GM23338 (cell line): ENCODE data around the gene ZNRF2.

ENCODE experiments used
- EZH2 ChIP-seq: fragments of 200-600 bp; sonication (generic); IDR thresholded peaks from one replicate; pipeline ENCODE4 v1.8.0; 2017; ENCODE audit warnings: antibody characterized with exemption, mild to moderate bottlenecking, low read depth; ENCODE audit not compliant: unreplicated experiment
- JUNB ChIP-seq: IDR thresholded peaks from one replicate; pipeline ENCODE4 v1.6.1; 2016; ENCODE audit warnings: antibody characterized with exemption; ENCODE audit not compliant: unreplicated experiment
- NANOG ChIP-seq: IDR thresholded peaks from 2 replicates; pipeline ENCODE4 v1.6.1; 2016; ENCODE audit warnings: antibody characterized with exemption, borderline replicate concordance
- POLR2AphosphoS5 ChIP-seq: IDR thresholded peaks from 2 replicates; pipeline ENCODE4 v1.6.1; 2016; ENCODE audit warnings: antibody characterized with exemption, low read depth
- TF ChIP-seq, protein P1 (sequence below), 2 experiments: fragments of 200-600 bp in 1 of 2; sonication (generic) in 1 of 2; conservative IDR thresholded peaks; 2 replicates each; pipeline versions ENCODE4 v1.5.1 to v1.6.1; 2016 to 2017; ENCODE audit warnings: antibody characterized with exemption in 2 of 2, low read depth in 2 of 2, mild to moderate bottlenecking in 2 of 2, moderate library complexity in 1 of 2
- TF ChIP-seq, protein P2 (sequence below): IDR thresholded peaks from 2 replicates; pipeline ENCODE4 v1.6.1; 2016; ENCODE audit warnings: antibody characterized with exemption
- TF ChIP-seq, protein P3 (sequence below): IDR thresholded peaks from one replicate; pipeline ENCODE4 v1.6.1; 2018; ENCODE audit warnings: antibody characterized with exemption; ENCODE audit not compliant: unreplicated experiment
- TF ChIP-seq, protein P4 (sequence below): fragments of 250-450 bp; sonication (Bioruptor Pico); IDR thresholded peaks from 2 replicates; pipeline ENCODE4 v1.5.0; 2020; ENCODE audit warnings: mild to moderate bottlenecking, moderate library complexity

DNA sequence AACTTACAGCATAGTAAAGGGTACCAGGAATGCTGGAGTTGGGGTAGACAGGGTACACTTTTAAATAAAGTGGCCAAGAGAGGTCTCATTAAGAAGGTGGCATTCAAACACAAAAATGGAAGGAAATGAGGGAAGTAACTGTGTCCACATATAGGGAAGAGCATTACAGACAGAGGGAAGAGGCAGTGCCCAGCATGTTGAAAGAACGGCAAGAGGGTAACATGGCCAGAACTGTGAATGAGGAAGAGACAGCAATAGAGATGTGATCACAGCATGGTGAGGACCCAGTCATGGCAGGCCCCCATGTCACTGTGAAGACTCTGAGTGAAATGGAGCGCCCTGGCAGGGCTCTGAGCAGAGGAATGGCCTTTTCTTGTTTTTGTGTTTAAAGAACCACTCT lies 35.1 kb upstream of the ZNRF2 start:
- TF ChIP-seq, protein P1, sequence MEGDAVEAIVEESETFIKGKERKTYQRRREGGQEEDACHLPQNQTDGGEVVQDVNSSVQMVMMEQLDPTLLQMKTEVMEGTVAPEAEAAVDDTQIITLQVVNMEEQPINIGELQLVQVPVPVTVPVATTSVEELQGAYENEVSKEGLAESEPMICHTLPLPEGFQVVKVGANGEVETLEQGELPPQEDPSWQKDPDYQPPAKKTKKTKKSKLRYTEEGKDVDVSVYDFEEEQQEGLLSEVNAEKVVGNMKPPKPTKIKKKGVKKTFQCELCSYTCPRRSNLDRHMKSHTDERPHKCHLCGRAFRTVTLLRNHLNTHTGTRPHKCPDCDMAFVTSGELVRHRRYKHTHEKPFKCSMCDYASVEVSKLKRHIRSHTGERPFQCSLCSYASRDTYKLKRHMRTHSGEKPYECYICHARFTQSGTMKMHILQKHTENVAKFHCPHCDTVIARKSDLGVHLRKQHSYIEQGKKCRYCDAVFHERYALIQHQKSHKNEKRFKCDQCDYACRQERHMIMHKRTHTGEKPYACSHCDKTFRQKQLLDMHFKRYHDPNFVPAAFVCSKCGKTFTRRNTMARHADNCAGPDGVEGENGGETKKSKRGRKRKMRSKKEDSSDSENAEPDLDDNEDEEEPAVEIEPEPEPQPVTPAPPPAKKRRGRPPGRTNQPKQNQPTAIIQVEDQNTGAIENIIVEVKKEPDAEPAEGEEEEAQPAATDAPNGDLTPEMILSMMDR (conservative IDR thresholded peaks at IDR 0.05; ENCODE audit: low read depth in 2 of 2) = no peak
- TF ChIP-seq, protein P2, sequence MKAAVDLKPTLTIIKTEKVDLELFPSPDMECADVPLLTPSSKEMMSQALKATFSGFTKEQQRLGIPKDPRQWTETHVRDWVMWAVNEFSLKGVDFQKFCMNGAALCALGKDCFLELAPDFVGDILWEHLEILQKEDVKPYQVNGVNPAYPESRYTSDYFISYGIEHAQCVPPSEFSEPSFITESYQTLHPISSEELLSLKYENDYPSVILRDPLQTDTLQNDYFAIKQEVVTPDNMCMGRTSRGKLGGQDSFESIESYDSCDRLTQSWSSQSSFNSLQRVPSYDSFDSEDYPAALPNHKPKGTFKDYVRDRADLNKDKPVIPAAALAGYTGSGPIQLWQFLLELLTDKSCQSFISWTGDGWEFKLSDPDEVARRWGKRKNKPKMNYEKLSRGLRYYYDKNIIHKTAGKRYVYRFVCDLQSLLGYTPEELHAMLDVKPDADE = no peak
- TF ChIP-seq, protein P3, sequence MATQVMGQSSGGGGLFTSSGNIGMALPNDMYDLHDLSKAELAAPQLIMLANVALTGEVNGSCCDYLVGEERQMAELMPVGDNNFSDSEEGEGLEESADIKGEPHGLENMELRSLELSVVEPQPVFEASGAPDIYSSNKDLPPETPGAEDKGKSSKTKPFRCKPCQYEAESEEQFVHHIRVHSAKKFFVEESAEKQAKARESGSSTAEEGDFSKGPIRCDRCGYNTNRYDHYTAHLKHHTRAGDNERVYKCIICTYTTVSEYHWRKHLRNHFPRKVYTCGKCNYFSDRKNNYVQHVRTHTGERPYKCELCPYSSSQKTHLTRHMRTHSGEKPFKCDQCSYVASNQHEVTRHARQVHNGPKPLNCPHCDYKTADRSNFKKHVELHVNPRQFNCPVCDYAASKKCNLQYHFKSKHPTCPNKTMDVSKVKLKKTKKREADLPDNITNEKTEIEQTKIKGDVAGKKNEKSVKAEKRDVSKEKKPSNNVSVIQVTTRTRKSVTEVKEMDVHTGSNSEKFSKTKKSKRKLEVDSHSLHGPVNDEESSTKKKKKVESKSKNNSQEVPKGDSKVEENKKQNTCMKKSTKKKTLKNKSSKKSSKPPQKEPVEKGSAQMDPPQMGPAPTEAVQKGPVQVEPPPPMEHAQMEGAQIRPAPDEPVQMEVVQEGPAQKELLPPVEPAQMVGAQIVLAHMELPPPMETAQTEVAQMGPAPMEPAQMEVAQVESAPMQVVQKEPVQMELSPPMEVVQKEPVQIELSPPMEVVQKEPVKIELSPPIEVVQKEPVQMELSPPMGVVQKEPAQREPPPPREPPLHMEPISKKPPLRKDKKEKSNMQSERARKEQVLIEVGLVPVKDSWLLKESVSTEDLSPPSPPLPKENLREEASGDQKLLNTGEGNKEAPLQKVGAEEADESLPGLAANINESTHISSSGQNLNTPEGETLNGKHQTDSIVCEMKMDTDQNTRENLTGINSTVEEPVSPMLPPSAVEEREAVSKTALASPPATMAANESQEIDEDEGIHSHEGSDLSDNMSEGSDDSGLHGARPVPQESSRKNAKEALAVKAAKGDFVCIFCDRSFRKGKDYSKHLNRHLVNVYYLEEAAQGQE = no peak
- TF ChIP-seq EZH2 = no peak
- TF ChIP-seq POLR2AphosphoS5 = no peak
- TF ChIP-seq JUNB = no peak
- TF ChIP-seq NANOG = no peak
- TF ChIP-seq, protein P4, sequence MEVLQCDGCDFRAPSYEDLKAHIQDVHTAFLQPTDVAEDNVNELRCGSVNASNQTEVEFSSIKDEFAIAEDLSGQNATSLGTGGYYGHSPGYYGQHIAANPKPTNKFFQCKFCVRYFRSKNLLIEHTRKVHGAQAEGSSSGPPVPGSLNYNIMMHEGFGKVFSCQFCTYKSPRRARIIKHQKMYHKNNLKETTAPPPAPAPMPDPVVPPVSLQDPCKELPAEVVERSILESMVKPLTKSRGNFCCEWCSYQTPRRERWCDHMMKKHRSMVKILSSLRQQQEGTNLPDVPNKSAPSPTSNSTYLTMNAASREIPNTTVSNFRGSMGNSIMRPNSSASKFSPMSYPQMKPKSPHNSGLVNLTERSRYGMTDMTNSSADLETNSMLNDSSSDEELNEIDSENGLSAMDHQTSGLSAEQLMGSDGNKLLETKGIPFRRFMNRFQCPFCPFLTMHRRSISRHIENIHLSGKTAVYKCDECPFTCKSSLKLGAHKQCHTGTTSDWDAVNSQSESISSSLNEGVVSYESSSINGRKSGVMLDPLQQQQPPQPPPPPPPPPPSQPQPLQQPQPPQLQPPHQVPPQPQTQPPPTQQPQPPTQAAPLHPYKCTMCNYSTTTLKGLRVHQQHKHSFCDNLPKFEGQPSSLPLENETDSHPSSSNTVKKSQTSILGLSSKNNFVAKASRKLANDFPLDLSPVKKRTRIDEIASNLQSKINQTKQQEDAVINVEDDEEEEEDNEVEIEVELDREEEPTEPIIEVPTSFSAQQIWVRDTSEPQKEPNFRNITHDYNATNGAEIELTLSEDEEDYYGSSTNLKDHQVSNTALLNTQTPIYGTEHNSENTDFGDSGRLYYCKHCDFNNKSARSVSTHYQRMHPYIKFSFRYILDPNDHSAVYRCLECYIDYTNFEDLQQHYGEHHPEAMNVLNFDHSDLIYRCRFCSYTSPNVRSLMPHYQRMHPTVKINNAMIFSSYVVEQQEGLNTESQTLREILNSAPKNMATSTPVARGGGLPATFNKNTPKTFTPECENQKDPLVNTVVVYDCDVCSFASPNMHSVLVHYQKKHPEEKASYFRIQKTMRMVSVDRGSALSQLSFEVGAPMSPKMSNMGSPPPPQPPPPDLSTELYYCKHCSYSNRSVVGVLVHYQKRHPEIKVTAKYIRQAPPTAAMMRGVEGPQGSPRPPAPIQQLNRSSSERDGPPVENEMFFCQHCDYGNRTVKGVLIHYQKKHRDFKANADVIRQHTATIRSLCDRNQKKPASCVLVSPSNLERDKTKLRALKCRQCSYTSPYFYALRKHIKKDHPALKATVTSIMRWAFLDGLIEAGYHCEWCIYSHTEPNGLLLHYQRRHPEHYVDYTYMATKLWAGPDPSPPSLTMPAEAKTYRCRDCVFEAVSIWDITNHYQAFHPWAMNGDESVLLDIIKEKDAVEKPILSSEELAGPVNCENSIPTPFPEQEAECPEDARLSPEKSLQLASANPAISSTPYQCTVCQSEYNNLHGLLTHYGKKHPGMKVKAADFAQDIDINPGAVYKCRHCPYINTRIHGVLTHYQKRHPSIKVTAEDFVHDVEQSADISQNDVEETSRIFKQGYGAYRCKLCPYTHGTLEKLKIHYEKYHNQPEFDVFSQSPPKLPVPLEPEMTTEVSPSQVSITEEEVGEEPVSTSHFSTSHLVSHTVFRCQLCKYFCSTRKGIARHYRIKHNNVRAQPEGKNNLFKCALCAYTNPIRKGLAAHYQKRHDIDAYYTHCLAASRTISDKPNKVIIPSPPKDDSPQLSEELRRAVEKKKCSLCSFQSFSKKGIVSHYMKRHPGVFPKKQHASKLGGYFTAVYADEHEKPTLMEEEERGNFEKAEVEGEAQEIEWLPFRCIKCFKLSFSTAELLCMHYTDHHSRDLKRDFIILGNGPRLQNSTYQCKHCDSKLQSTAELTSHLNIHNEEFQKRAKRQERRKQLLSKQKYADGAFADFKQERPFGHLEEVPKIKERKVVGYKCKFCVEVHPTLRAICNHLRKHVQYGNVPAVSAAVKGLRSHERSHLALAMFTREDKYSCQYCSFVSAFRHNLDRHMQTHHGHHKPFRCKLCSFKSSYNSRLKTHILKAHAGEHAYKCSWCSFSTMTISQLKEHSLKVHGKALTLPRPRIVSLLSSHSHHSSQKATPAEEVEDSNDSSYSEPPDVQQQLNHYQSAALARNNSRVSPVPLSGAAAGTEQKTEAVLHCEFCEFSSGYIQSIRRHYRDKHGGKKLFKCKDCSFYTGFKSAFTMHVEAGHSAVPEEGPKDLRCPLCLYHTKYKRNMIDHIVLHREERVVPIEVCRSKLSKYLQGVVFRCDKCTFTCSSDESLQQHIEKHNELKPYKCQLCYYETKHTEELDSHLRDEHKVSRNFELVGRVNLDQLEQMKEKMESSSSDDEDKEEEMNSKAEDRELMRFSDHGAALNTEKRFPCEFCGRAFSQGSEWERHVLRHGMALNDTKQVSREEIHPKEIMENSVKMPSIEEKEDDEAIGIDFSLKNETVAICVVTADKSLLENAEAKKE (CRISPR knock-in tag) = no peak
